ENCODE results near the gene DPP9. TPM values are rescaled to one million over a fixed set of nuclear protein-coding genes. Genes with fewer than 3 reads are reported as not detected.
A peak's percentile ranks its signal among the peaks of the same experiment; 100 is the strongest.

Gene DPP9
- total RNA-seq, 1 experiment from 2014 or later = 129 TPM

GRCh38 chr19:4641132-4641531, 82.5 kb downstream of the DPP9 start:
- Histone ChIP-seq H3K9me3 (ENCODE audit: low read length) (no peaks in the 10 kb centered on the region), H3K27ac (ENCODE audit: low read length) (no peak overlapping the region), H3K4me3 (ENCODE audit: low read length) (no peak overlapping the region), H3K4me2 (ENCODE audit: low read length) (peak overlapping the region; percentile 99; the same call in 1 of the 2 replicates), H3K4me1 (ENCODE audit: insufficient read depth, low read length) (peaks cover 18% of the 10 kb centered on the region), H2AFZ (ENCODE audit: low read length) (no peak overlapping the region), H3K9ac (ENCODE audit: low read length) (no peak overlapping the region), H3F3A (ENCODE audit: low read length, unreplicated experiment) (no peaks in the 10 kb centered on the region), H4K20me1 (ENCODE audit: low read length) (no peaks in the 10 kb centered on the region), H3K79me2 (ENCODE audit: low read length) (peaks cover 22% of the 10 kb centered on the region), H3K9me2 (replicated peaks; ENCODE audit: low read length) (no peaks in the 10 kb centered on the region), H3K27me3 (ENCODE audit: low read length) (no peaks in the 10 kb centered on the region), H3K36me3 (ENCODE audit: low read depth, low read length) (no peaks in the 10 kb centered on the region)
- BruUV-seq (replicated peaks) = no TSS peak
- POLR2A ChIA-PET (ENCODE audit: unreplicated experiment) = no interaction called here
- intact Hi-C loops (cut with micrococcal nuclease) = no loop called here
- CTCF ChIA-PET = interaction anchor here (0.6 kb wide), 1 partner anchor 127 kb away, joined by 3 read pairs; no protein-coding TSS in a partner anchor
- DNase-seq (no peak), ATAC-seq (no peak)
- TF ChIP-seq EZH2 (IDR thresholded peaks at IDR 0.05; ENCODE audit: low read length, unreplicated experiment) (no peak), CTCF (conservative IDR thresholded peaks at IDR 0.05; ENCODE audit: low read depth, low read length) (no peak), EZH2phosphoT487 (IDR thresholded peaks at IDR 0.05; ENCODE audit: borderline replicate concordance, low read length) (no peak)

GRCh38 chr19:4640247-4641000, 83.2 kb downstream of the DPP9 start:
- Histone ChIP-seq H3K4me1 (ENCODE audit: insufficient read depth, low read length) (peaks cover 22% of the 10 kb centered on the region), H2AFZ (ENCODE audit: low read length) (no peak overlapping the region), H3K27ac (ENCODE audit: low read length) (no peak overlapping the region), H3K36me3 (ENCODE audit: low read depth, low read length) (no peaks in the 10 kb centered on the region), H3F3A (ENCODE audit: low read length, unreplicated experiment) (no peaks in the 10 kb centered on the region), H3K4me2 (ENCODE audit: low read length) (peak overlapping the region; percentile 99), H4K20me1 (ENCODE audit: low read length) (no peaks in the 10 kb centered on the region), H3K27me3 (ENCODE audit: low read length) (no peaks in the 10 kb centered on the region), H3K4me3 (ENCODE audit: low read length) (peak overlapping the region; percentile 90), H3K79me2 (ENCODE audit: low read length) (peaks cover 22% of the 10 kb centered on the region), H3K9ac (ENCODE audit: low read length) (peak overlapping the region; percentile 73), H3K9me3 (ENCODE audit: low read length) (no peaks in the 10 kb centered on the region), H3K9me2 (replicated peaks; ENCODE audit: low read length) (no peaks in the 10 kb centered on the region)
- CTCF ChIA-PET = interaction anchor here (0.6 kb wide), 2 partner anchors 24 to 127 kb away, joined by 3 to 5 read pairs; no protein-coding TSS in a partner anchor
- intact Hi-C loops (cut with micrococcal nuclease) = no loop called here
- TF ChIP-seq CTCF (conservative IDR thresholded peaks at IDR 0.05; ENCODE audit: low read depth, low read length) (no peak), EZH2phosphoT487 (IDR thresholded peaks at IDR 0.05; ENCODE audit: borderline replicate concordance, low read length) (no peak), EZH2 (IDR thresholded peaks at IDR 0.05; ENCODE audit: low read length, unreplicated experiment) (no peak)
- no TSS peak for BruUV-seq (replicated peaks)
- ATAC-seq (no peak), DNase-seq (no peak)
- POLR2A ChIA-PET (ENCODE audit: unreplicated experiment) = no interaction called here
